ENCODE data around the gene ZBTB32.

- TF ChIP-seq, protein P1, sequence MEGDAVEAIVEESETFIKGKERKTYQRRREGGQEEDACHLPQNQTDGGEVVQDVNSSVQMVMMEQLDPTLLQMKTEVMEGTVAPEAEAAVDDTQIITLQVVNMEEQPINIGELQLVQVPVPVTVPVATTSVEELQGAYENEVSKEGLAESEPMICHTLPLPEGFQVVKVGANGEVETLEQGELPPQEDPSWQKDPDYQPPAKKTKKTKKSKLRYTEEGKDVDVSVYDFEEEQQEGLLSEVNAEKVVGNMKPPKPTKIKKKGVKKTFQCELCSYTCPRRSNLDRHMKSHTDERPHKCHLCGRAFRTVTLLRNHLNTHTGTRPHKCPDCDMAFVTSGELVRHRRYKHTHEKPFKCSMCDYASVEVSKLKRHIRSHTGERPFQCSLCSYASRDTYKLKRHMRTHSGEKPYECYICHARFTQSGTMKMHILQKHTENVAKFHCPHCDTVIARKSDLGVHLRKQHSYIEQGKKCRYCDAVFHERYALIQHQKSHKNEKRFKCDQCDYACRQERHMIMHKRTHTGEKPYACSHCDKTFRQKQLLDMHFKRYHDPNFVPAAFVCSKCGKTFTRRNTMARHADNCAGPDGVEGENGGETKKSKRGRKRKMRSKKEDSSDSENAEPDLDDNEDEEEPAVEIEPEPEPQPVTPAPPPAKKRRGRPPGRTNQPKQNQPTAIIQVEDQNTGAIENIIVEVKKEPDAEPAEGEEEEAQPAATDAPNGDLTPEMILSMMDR (IDR thresholded peaks at IDR 0.05) = no peak
- no peak for TF ChIP-seq POLR2A (IDR thresholded peaks at IDR 0.05)
Measured at GRCh38 chr19:35721374-35721773, 17.0 kb downstream of the ZBTB32 start.
